ENCODE results near the gene FAM50B.

GRCh38 chr6:3878048-3878666 lies 29.0 kb downstream of the FAM50B start:
- TF ChIP-seq EP300 (IDR thresholded peaks at IDR 0.05) (no peak), POLR2A (IDR thresholded peaks at IDR 0.05; ENCODE audit: low read depth) (no peak), CTCF (IDR thresholded peaks at IDR 0.05) (no peak), POLR2AphosphoS5 (IDR thresholded peaks at IDR 0.05) (no peak)
